Measurements from ENCODE around the gene FOXP1. TPM values are rescaled to one million over a fixed set of nuclear protein-coding genes. Genes with fewer than 3 reads are reported as not detected.

The FOXP1 gene
- total and polyA plus RNA-seq, 9 of the 15 experiments (the other 6 are each of a cell fraction or from before 2014, with no cell fraction given) = 7.7 to 34.5 (median 13.7) TPM

DNA sequence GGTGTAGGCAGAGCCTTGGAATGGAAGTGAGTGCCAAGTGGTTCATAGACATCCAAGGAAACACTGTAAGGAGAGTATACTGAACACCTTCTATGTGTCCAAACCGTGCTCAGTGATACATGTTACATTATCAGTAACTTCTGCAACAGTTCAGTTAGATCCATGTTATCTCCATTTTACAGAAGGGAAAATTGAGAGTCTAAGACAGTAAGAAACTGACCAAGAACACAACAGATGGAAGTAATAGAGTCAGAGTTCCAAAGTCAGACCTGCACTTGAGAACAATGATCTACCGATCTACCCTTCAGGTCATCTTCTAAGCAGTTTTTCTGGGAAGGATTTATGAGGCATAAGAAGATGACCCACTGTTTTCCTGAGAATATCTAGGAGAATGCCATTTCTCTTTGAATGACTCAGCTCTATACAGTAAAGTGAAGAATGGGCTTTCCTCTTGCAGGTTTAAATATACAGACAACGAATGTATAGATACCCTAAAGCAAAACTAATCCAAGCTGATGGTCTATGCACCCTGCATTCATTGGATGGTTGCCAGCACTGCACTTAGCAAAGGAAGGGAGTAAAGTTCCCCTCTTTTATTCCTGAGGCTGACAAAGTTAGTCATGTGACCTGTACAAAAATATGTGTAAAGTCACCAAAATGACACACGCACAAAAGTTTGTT lies 667.0 kb downstream of the FOXP1 start (continued):
- TF ChIP-seq, protein P1, sequence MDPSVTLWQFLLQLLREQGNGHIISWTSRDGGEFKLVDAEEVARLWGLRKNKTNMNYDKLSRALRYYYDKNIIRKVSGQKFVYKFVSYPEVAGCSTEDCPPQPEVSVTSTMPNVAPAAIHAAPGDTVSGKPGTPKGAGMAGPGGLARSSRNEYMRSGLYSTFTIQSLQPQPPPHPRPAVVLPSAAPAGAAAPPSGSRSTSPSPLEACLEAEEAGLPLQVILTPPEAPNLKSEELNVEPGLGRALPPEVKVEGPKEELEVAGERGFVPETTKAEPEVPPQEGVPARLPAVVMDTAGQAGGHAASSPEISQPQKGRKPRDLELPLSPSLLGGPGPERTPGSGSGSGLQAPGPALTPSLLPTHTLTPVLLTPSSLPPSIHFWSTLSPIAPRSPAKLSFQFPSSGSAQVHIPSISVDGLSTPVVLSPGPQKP (CRISPR knock-in tag; IDR thresholded peaks at IDR 0.05) = no peak
- no peak for TF ChIP-seq NFRKB (IDR thresholded peaks at IDR 0.05; ENCODE audit: low read depth)
- no peak for TF ChIP-seq GTF2A2 (tag; IDR thresholded peaks at IDR 0.05)
- TF ChIP-seq ZNF3 (CRISPR knock-in tag; IDR thresholded peaks at IDR 0.05) = no peak
- TF ChIP-seq MEIS2 (IDR thresholded peaks at IDR 0.05; ENCODE audit: partially characterized antibody) = peak; percentile 65
- TF ChIP-seq SOX6 (IDR thresholded peaks at IDR 0.05) = no peak
- no peak for TF ChIP-seq ESRRB (CRISPR knock-in tag; IDR thresholded peaks at IDR 0.05; ENCODE audit: borderline replicate concordance)
- TF ChIP-seq RAD51 (IDR thresholded peaks at IDR 0.05; ENCODE audit: borderline replicate concordance, low read depth) = peak; percentile 86
- no peak for TF ChIP-seq POLR3G (IDR thresholded peaks at IDR 0.05; ENCODE audit: extremely low read depth, insufficient read length, insufficient replicate concordance)
- TF ChIP-seq ARID1B (IDR thresholded peaks at IDR 0.05) = peak; percentile 66
- no peak for TF ChIP-seq ZNF282 (CRISPR knock-in tag; IDR thresholded peaks at IDR 0.05)
- TF ChIP-seq ZNF408 (CRISPR knock-in tag; IDR thresholded peaks at IDR 0.05; ENCODE audit: low read depth) = no peak
- no peak for TF ChIP-seq BCL6 (CRISPR knock-in tag; IDR thresholded peaks at IDR 0.05)
- no peak for TF ChIP-seq EZH2 (IDR thresholded peaks at IDR 0.05; ENCODE audit: borderline replicate concordance, low read depth, low read length)
- TF ChIP-seq, protein P2, sequence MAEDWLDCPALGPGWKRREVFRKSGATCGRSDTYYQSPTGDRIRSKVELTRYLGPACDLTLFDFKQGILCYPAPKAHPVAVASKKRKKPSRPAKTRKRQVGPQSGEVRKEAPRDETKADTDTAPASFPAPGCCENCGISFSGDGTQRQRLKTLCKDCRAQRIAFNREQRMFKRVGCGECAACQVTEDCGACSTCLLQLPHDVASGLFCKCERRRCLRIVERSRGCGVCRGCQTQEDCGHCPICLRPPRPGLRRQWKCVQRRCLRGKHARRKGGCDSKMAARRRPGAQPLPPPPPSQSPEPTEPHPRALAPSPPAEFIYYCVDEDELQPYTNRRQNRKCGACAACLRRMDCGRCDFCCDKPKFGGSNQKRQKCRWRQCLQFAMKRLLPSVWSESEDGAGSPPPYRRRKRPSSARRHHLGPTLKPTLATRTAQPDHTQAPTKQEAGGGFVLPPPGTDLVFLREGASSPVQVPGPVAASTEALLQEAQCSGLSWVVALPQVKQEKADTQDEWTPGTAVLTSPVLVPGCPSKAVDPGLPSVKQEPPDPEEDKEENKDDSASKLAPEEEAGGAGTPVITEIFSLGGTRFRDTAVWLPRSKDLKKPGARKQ (CRISPR knock-in tag; IDR thresholded peaks at IDR 0.05) = no peak
- no peak for TF ChIP-seq KAT2B (IDR thresholded peaks at IDR 0.05; ENCODE audit: low read depth, low read length)
- TF ChIP-seq, protein P3, sequence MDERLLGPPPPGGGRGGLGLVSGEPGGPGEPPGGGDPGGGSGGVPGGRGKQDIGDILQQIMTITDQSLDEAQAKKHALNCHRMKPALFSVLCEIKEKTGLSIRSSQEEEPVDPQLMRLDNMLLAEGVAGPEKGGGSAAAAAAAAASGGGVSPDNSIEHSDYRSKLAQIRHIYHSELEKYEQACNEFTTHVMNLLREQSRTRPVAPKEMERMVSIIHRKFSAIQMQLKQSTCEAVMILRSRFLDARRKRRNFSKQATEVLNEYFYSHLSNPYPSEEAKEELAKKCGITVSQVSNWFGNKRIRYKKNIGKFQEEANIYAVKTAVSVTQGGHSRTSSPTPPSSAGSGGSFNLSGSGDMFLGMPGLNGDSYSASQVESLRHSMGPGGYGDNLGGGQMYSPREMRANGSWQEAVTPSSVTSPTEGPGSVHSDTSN (CRISPR knock-in tag; IDR thresholded peaks at IDR 0.05; ENCODE audit: low read depth) = no peak
- TF ChIP-seq, protein P3 (tag; conservative IDR thresholded peaks at IDR 0.05; ENCODE audit: low read depth) = 0 out of 2 replicates have a peak, but pooled peaks have one; percentile 39
- TF ChIP-seq, protein P4, sequence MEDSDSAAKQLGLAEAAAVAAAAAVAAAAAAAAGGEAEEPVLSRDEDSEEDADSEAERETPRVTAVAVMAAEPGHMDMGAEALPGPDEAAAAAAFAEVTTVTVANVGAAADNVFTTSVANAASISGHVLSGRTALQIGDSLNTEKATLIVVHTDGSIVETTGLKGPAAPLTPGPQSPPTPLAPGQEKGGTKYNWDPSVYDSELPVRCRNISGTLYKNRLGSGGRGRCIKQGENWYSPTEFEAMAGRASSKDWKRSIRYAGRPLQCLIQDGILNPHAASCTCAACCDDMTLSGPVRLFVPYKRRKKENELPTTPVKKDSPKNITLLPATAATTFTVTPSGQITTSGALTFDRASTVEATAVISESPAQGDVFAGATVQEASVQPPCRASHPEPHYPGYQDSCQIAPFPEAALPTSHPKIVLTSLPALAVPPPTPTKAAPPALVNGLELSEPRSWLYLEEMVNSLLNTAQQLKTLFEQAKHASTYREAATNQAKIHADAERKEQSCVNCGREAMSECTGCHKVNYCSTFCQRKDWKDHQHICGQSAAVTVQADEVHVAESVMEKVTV (CRISPR knock-in tag; IDR thresholded peaks at IDR 0.05) = no peak
- TF ChIP-seq ZNF146 (CRISPR knock-in tag; IDR thresholded peaks at IDR 0.05; ENCODE audit: unreplicated experiment) = no peak
